PC-9 (cell line): ENCODE measurements around the gene PAQR3. TPM values are rescaled to one million over a fixed set of nuclear protein-coding genes. Genes with fewer than 3 reads are reported as not detected.

Source experiments
- BruUV-seq: library from RNA; stranded (reverse); fragments of 400-500 nt; replicated peaks from 2 replicates; lab custom pipeline; 2021; lab: Mats Ljungman, UMichigan
- CTCF ChIA-PET: fragments of 300-600 bp; sonication (Branson Sonifier 250); formaldehyde crosslinking; loops from one replicate; lab custom pipeline; 2022; ENCODE audit warnings: antibody characterized with exemption; lab: Charles Lee
- POLR2A ChIA-PET: fragments of 300-600 bp; sonication (Branson Sonifier 250); formaldehyde crosslinking; loops from one replicate; lab custom pipeline; 2022; ENCODE audit warnings: antibody characterized with exemption; ENCODE audit not compliant: unreplicated experiment; lab: Charles Lee
- DNase-seq, 2 experiments: peaks; one replicate each; pipeline versions ENCODE4 v3.0.0 to v3.0.0-alpha.2; 2015 to 2022; ENCODE audit warnings: mixed read lengths in 1 of 2
- H2AFZ ChIP-seq: fragments of 200-600 bp; sonication (generic); 2 replicates; pipeline ENCODE4 v1.8.1; 2017; ENCODE audit warnings: antibody characterized with exemption
- H3F3A ChIP-seq: fragments of 200-600 bp; sonication (generic); 2 replicates; pipeline ENCODE4 v1.8.1; 2017; ENCODE audit warnings: antibody characterized with exemption, mild to moderate bottlenecking, low read depth; ENCODE audit not compliant: insufficient read depth
- H3K27ac ChIP-seq: fragments of 200-600 bp; sonication (generic); 2 replicates; pipeline ENCODE4 v1.6.1; 2016; ENCODE audit warnings: mixed run types
- H3K27me3 ChIP-seq: fragments of 200-600 bp; sonication (generic); 2 replicates; pipeline ENCODE4 v1.6.1; 2016; ENCODE audit warnings: low read depth, mixed run types; ENCODE audit not compliant: insufficient read depth
- H3K36me3 ChIP-seq: fragments of 200-600 bp; sonication (generic); 2 replicates; pipeline ENCODE4 v1.6.1; 2016; ENCODE audit warnings: low read depth, mixed run types
- H3K4me1 ChIP-seq: fragments of 200-600 bp; sonication (generic); replicated peaks from 2 replicates; pipeline ENCODE4 v1.6.1; 2016; ENCODE audit warnings: mixed run types; ENCODE audit not compliant: insufficient read depth
- H3K4me2 ChIP-seq: fragments of 200-600 bp; sonication (generic); 2 replicates; pipeline ENCODE4 v1.6.1; 2017; ENCODE audit warnings: mixed run types
- H3K4me3 ChIP-seq: fragments of 200-600 bp; sonication (generic); 2 replicates; pipeline ENCODE4 v1.6.1; 2016; ENCODE audit warnings: mixed run types
- H3K79me2 ChIP-seq: fragments of 200-600 bp; sonication (generic); 2 replicates; pipeline ENCODE4 v1.6.1; 2017; ENCODE audit warnings: low read depth, mixed run types
- H3K9me2 ChIP-seq: fragments of 200-600 bp; sonication (generic); 2 replicates; pipeline ENCODE4 v1.8.1; 2017; ENCODE audit warnings: mild to moderate bottlenecking; ENCODE audit not compliant: insufficient read depth
- H3K9me3 ChIP-seq: fragments of 200-600 bp; sonication (generic); 2 replicates; pipeline ENCODE4 v1.8.1; 2016; ENCODE audit warnings: low read depth; ENCODE audit not compliant: insufficient read depth
- H4K20me1 ChIP-seq: fragments of 200-600 bp; sonication (generic); 2 replicates; pipeline ENCODE4 v1.8.1; 2017; ENCODE audit not compliant: insufficient read depth
- CTCF ChIP-seq: fragments of 200-600 bp; sonication (generic); conservative IDR thresholded peaks from 2 replicates; pipeline ENCODE4 v1.6.1; 2017; ENCODE audit warnings: mixed run types, antibody characterized with exemption, mild to moderate bottlenecking, moderate library complexity
- EZH2 ChIP-seq: fragments of 200-600 bp; sonication (generic); IDR thresholded peaks from 2 replicates; pipeline ENCODE4 v1.8.0; 2017; ENCODE audit warnings: antibody characterized with exemption, low read depth
- intact Hi-C: fragments of 100-400 bp; cut with micrococcal nuclease; formaldehyde crosslinking; loops from one replicate; pipeline ENCODE4 v1.10.0; 2022; ENCODE audit not compliant: unreplicated experiment
- total RNA-seq: library from RNA; stranded (reverse); gene quantifications from 2 replicates; pipeline ENCODE4 v1.2.3, GENCODE V29; 2021

The PAQR3 gene
- total RNA-seq, 1 experiment from 2014 or later: 11.0 TPM

- H3K4me2 ChIP-seq: no peak overlapping the region
- H3K27ac ChIP-seq: no peak overlapping the region
- H3K79me2 ChIP-seq: no peaks in the 10 kb centered on the region
- H3K9me3 ChIP-seq: no peaks in the 10 kb centered on the region
- BruUV-seq: no TSS peak
- H3K4me1 ChIP-seq: no peaks in the 10 kb centered on the region
- no peaks in the 10 kb centered on the region for H4K20me1 ChIP-seq
- no peak for DNase-seq
- intact Hi-C loops: loop anchor here (5.0 kb wide), 3 partner anchors 628 to 1388 kb away; partner anchors contain the start of gene CFAP299
- TF ChIP-seq CTCF (no peak), EZH2 (no peak)
- no peak overlapping the region for H3K4me3 ChIP-seq
- H2AFZ ChIP-seq: no peak overlapping the region
- ChIA-PET POLR2A (no interaction called here), CTCF (no interaction called here)
- no peaks in the 10 kb centered on the region for H3K36me3 ChIP-seq
- H3K27me3 ChIP-seq: no peaks in the 10 kb centered on the region
- H3F3A ChIP-seq: no peaks in the 10 kb centered on the region
- no peaks in the 10 kb centered on the region for H3K9me2 ChIP-seq
These were observed 10.5 kb upstream of the PAQR3 start for GRCh38 chr4:78949735-78950134.

GRCh38 chr4:78945651-78946179 is 6.5 kb upstream of the PAQR3 start:
- no peaks in the 10 kb centered on the region for H3K9me2 ChIP-seq
- no peak overlapping the region for H2AFZ ChIP-seq
- H3K9me3 ChIP-seq: no peaks in the 10 kb centered on the region
- no peaks in the 10 kb centered on the region for H3K4me1 ChIP-seq
- no peaks in the 10 kb centered on the region for H4K20me1 ChIP-seq
- no peak overlapping the region for H3K4me2 ChIP-seq
- H3K27ac ChIP-seq: no peak overlapping the region
- H3K79me2 ChIP-seq: no peaks in the 10 kb centered on the region
- BruUV-seq: no TSS peak
- no peak for DNase-seq
- ChIA-PET POLR2A (no interaction called here), CTCF (no interaction called here)
- no peaks in the 10 kb centered on the region for H3F3A ChIP-seq
- intact Hi-C loops: no loop called here
- H3K4me3 ChIP-seq: no peak overlapping the region
- H3K36me3 ChIP-seq: no peaks in the 10 kb centered on the region
- H3K27me3 ChIP-seq: no peaks in the 10 kb centered on the region
- TF ChIP-seq CTCF: no peak
- no peak for TF ChIP-seq EZH2

DNA sequence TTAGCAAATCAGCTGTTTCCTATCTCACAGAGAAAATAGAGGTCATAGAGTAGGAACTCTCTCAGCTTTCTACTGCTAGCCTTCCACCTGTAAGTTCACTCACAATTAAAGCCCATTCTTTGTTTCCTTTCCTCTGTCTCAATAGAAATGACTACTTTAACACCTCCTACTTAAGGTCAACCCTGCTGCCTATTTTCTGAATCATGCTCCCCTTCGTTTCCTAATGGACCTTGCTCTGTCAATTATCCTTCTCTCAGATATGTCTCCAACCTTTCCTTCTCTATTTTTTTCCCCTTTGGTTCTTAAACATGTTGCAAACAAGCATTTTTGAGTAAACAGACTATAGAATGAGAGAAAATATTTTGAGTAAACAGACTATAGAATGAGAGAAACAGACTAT is 5.1 kb upstream of the PAQR3 start:
- intact Hi-C loops: no loop called here
- no TSS peak for BruUV-seq
- Histone ChIP-seq H3K27ac (no peak overlapping the region), H3K4me3 (no peak overlapping the region), H3K4me2 (no peak overlapping the region), H3K9me3 (no peaks in the 10 kb centered on the region), H3K27me3 (no peaks in the 10 kb centered on the region), H4K20me1 (no peaks in the 10 kb centered on the region), H3K4me1 (no peaks in the 10 kb centered on the region), H3K79me2 (no peaks in the 10 kb centered on the region), H3F3A (no peaks in the 10 kb centered on the region), H3K9me2 (no peaks in the 10 kb centered on the region), H3K36me3 (no peaks in the 10 kb centered on the region), H2AFZ (no peak overlapping the region)
- DNase-seq: no peak
- POLR2A ChIA-PET: interaction anchor here (0.7 kb wide), 1 partner anchor 1163 kb away, joined by 3 read pairs; no protein-coding TSS in a partner anchor
- CTCF ChIA-PET: no interaction called here
- no peak for TF ChIP-seq CTCF
- TF ChIP-seq EZH2: no peak
